DLD1 (cell line): ENCODE measurements around the gene KRT32.

ENCODE experiments used
- in situ Hi-C: cut with HindIII; loops from 2 replicates; pipeline ENCODE4 v1.10.0; 2017; ENCODE audit warnings: low sequenced_read_pairs

Gene KRT32

GRCh38 chr17:41494524-41494923 lies 27.3 kb upstream of the KRT32 start:
- in situ Hi-C loops = no loop called here

GRCh38 chr17:41492771-41493170 lies 25.6 kb upstream of the KRT32 start:
- in situ Hi-C loops = no loop called here

GRCh38 chr17:41492351-41492750 lies 25.2 kb upstream of the KRT32 start:
- in situ Hi-C loops = no loop called here

DNA sequence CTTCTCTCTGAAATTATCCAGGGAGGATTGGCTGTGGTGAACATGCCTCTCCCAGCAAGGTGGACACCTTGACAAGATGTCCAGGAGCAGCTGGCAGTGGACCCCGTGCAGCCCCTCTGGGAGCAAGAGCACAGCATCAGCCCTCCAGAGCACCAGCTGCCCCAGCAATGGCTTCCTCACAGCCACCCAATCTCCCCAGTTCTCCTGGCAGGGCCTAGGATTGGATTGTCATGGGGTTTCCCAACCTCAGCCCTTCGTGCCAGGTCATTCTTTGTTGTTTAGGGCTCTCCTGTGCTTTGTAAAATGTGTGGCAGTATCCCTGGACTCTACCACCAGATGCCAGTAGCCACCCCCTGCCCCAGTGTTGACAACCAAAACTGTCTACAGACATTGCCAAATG lies 24.3 kb upstream of the KRT32 start:
- in situ Hi-C loops = no loop called here

DNA sequence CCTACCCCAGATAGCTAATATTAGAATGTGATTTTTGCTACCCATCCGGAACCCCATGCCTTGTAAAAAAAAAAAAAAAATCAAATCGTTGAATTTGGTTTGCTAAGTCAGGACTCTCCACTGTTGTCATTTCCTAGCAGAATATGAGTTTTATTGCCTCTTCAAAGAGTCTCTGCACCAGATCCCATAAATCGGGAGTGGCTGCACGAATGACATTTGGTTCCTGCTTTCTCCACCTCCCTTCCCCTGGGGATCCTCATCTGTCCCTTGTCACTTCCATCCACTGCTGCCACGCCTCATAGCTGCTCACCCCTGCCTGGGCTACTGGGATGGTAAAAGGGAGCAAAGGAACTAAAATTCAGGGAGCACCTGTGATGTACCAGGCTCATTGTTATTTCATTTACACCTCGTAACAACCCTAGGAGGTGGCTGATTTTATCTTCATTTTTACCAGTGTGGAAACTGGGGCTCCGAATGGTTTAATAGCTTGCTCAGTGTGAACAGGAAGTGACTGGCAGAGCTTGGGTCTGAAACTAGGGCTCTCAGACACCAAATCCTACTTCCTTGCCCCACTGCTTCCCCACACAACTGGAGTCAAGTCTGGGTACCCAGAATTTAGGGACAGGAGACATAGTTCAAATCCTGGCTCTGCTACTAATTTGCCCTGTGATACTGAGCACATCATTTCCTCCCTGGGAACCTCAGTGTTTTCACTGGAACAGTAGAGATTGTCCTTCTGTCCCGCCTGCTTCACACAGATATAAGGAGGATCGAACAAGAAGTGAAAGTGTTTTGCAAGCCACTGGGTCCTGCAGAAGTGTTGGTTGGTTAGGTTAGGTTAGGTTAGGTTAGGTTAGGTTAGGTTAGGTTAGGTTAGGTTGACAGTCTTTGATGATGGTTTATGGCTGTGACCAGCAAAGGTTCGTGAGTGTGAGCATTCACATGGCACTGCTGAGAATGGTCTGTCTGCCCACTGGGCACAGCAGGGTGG lies 23.1 kb upstream of the KRT32 start:
- in situ Hi-C loops = no loop called here

- in situ Hi-C loops = no loop called here
Observed at GRCh38 chr17:41489531-41489930, 22.3 kb upstream of the KRT32 start, which contains the start of gene KRT36. KRT36 (minus strand) TSS chr17:41489910; CDS start chr17:41489864, 46 bp downstream.

GRCh38 chr17:41486809-41487530 lies 19.8 kb upstream of the KRT32 start:
- in situ Hi-C loops = no loop called here

GRCh38 chr17:41486316-41486715 lies 19.1 kb upstream of the KRT32 start:
- in situ Hi-C loops = no loop called here

GRCh38 chr17:41484920-41485904 lies 18.0 kb upstream of the KRT32 start:
- in situ Hi-C loops = no loop called here

GRCh38 chr17:41483991-41484826 lies 17.0 kb upstream of the KRT32 start:
- in situ Hi-C loops = no loop called here

GRCh38 chr17:41483531-41483930 lies 16.3 kb upstream of the KRT32 start:
- in situ Hi-C loops = no loop called here

- in situ Hi-C loops = no loop called here
Observed at GRCh38 chr17:41481036-41481435, 13.8 kb upstream of the KRT32 start, which contains the start of gene KRT35. KRT35 (minus strand) TSS chr17:41481151; CDS start chr17:41481097, 54 bp downstream.

- in situ Hi-C loops = no loop called here
Observed at GRCh38 chr17:41480581-41480980, 13.4 kb upstream of the KRT32 start.

- in situ Hi-C loops = no loop called here
Observed at GRCh38 chr17:41480136-41480535, 12.9 kb upstream of the KRT32 start.

- in situ Hi-C loops = no loop called here
Observed at GRCh38 chr17:41478237-41478636, 11.1 kb upstream of the KRT32 start.

- in situ Hi-C loops = no loop called here
Observed at GRCh38 chr17:41476866-41477815, 10.0 kb upstream of the KRT32 start.

- in situ Hi-C loops = no loop called here
Observed at GRCh38 chr17:41475421-41475820, 8.2 kb upstream of the KRT32 start.

DNA sequence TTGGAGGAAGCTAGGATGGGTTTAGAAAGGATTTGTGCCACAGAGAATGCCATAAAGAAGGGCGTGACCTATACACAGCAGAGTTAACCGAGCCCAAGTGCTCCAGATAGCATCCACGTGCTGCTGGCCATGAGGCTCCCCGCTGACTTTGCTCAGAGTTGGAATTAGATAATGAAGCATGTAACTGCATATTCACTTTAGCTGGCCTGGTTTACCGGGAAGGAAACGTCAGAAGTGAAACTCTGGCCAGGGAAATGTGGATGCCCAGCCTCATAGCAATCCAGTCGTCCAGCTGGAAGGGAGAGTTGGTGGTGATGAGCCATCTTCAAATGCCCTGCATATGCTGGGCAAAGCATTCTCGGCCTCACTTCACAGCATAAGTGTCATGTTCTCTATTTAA lies 7.7 kb upstream of the KRT32 start:
- in situ Hi-C loops = no loop called here

- in situ Hi-C loops = no loop called here
Observed at GRCh38 chr17:41468346-41468745, 1.2 kb upstream of the KRT32 start.
